ENCODE measurements around the gene KRTAP4-7. TPM values are rescaled to one million over a fixed set of nuclear protein-coding genes. Genes with fewer than 3 reads are reported as not detected.
"Not testable (repeated sequence)": the region's sequence is repeated elsewhere in the genome, so short reads cannot be mapped to it uniquely, and the experiment has no call there.

Gene KRTAP4-7
- total RNA-seq, 1 donor from 2014 or later = not detected

- Histone ChIP-seq H3K27me3 (peaks cover 6% of the 10 kb centered on the region), H3K36me3 (no peaks in the 10 kb centered on the region), H3K4me3 (no peak overlapping the region), H3K4me1 (no peaks in the 10 kb centered on the region), H3K9me3 (no peaks in the 10 kb centered on the region), H3K27ac (no peak overlapping the region)
- intact Hi-C loops (cut with DNase I) = no loop called here
- DNase-seq (no peak), ATAC-seq (no peak)
- TF ChIP-seq CTCF (IDR thresholded peaks at IDR 0.05) = no peak
These were observed 16.7 kb upstream of the KRTAP4-7 start for GRCh38 chr17:41067281-41067680.

GRCh38 chr17:41069031-41069430, 14.9 kb upstream of the KRTAP4-7 start:
- DNase-seq (no peak), ATAC-seq (no peak)
- H3K4me1 ChIP-seq = no peaks in the 10 kb centered on the region
- no peak for TF ChIP-seq CTCF (IDR thresholded peaks at IDR 0.05)
- intact Hi-C loops (cut with DNase I) = no loop called here
- H3K27ac ChIP-seq = no peak overlapping the region
- no peaks in the 10 kb centered on the region for H3K36me3 ChIP-seq
- no peaks in the 10 kb centered on the region for H3K27me3 ChIP-seq
- H3K9me3 ChIP-seq = no peaks in the 10 kb centered on the region
- H3K4me3 ChIP-seq = no peak overlapping the region

- no peaks in the 10 kb centered on the region for H3K4me1 ChIP-seq
- DNase-seq = no peak
- no peak for ATAC-seq
- no peaks in the 10 kb centered on the region for H3K9me3 ChIP-seq
- no peaks in the 10 kb centered on the region for H3K27me3 ChIP-seq
- intact Hi-C loops (cut with DNase I) = no loop called here
- no peaks in the 10 kb centered on the region for H3K36me3 ChIP-seq
- no peak overlapping the region for H3K27ac ChIP-seq
- TF ChIP-seq CTCF (IDR thresholded peaks at IDR 0.05) = no peak
- H3K4me3 ChIP-seq = no peak overlapping the region
These were observed 12.2 kb upstream of the KRTAP4-7 start for GRCh38 chr17:41071606-41072360.

GRCh38 chr17:41073676-41074075, 10.3 kb upstream of the KRTAP4-7 start:
- no peak for TF ChIP-seq CTCF (IDR thresholded peaks at IDR 0.05)
- no peak for ATAC-seq
- Histone ChIP-seq H3K4me3 (no peak overlapping the region), H3K9me3 (no peaks in the 10 kb centered on the region), H3K36me3 (no peaks in the 10 kb centered on the region), H3K27me3 (no peaks in the 10 kb centered on the region), H3K27ac (no peak overlapping the region), H3K4me1 (no peaks in the 10 kb centered on the region)
- no peak for DNase-seq
- intact Hi-C loops (cut with DNase I) = no loop called here

GRCh38 chr17:41076788-41077187, 7.2 kb upstream of the KRTAP4-7 start:
- Histone ChIP-seq H3K4me3 (no peak overlapping the region), H3K4me1 (no peaks in the 10 kb centered on the region), H3K36me3 (no peaks in the 10 kb centered on the region), H3K27me3 (no peaks in the 10 kb centered on the region), H3K27ac (no peak overlapping the region), H3K9me3 (no peaks in the 10 kb centered on the region)
- intact Hi-C loops (cut with DNase I) = no loop called here
- TF ChIP-seq CTCF (IDR thresholded peaks at IDR 0.05) = no peak
- DNase-seq (no peak), ATAC-seq (no peak)

GRCh38 chr17:41082626-41083025, 1.3 kb upstream of the KRTAP4-7 start:
- intact Hi-C loops (cut with DNase I) = no loop called here
- Histone ChIP-seq H3K9me3 (no peaks in the 10 kb centered on the region), H3K36me3 (no peaks in the 10 kb centered on the region), H3K4me1 (no peaks in the 10 kb centered on the region), H3K27me3 (no peaks in the 10 kb centered on the region), H3K4me3 (no peak overlapping the region), H3K27ac (no peak overlapping the region)
- no peak for TF ChIP-seq CTCF (IDR thresholded peaks at IDR 0.05)
- ATAC-seq (no peak), DNase-seq (no peak)

- ATAC-seq; H3K4me3 ChIP-seq; H3K9me3 ChIP-seq; H3K4me1 ChIP-seq; H3K27me3 ChIP-seq; DNase-seq; H3K36me3 ChIP-seq; intact Hi-C loops (cut with DNase I); H3K27ac ChIP-seq: not testable (repeated sequence)
These were observed 523 bp upstream of the KRTAP4-7 start for GRCh38 chr17:41083427-41083826.

GRCh38 chr17:41088760-41089352, 4.9 kb downstream of the KRTAP4-7 start:
- H3K4me3 ChIP-seq; H3K27me3 ChIP-seq; H3K4me1 ChIP-seq; intact Hi-C loops (cut with DNase I); H3K9me3 ChIP-seq; H3K36me3 ChIP-seq; ATAC-seq; H3K27ac ChIP-seq; DNase-seq: not testable (repeated sequence)

Data from upper lobe of right lung (tissue), 1 donor.